Stimulated activated CD4-positive, alpha-beta T cell treated with anti-CD3 and anti-CD28 coated beads, TNF-alpha, amount 100 ng/mL, for 24 hours (primary cell): ENCODE data around the gene INO80.
"Not testable (repeated sequence)": the region's sequence is repeated elsewhere in the genome, so short reads cannot be mapped to it uniquely, and the experiment has no call there.

Source experiments
- DNase-seq, 3 experiments: peaks; one replicate each; pipeline ENCODE4 v3.0.0-alpha.2; 2020; ENCODE audit warnings: low read depth in 3 of 3

The INO80 gene, protein sequence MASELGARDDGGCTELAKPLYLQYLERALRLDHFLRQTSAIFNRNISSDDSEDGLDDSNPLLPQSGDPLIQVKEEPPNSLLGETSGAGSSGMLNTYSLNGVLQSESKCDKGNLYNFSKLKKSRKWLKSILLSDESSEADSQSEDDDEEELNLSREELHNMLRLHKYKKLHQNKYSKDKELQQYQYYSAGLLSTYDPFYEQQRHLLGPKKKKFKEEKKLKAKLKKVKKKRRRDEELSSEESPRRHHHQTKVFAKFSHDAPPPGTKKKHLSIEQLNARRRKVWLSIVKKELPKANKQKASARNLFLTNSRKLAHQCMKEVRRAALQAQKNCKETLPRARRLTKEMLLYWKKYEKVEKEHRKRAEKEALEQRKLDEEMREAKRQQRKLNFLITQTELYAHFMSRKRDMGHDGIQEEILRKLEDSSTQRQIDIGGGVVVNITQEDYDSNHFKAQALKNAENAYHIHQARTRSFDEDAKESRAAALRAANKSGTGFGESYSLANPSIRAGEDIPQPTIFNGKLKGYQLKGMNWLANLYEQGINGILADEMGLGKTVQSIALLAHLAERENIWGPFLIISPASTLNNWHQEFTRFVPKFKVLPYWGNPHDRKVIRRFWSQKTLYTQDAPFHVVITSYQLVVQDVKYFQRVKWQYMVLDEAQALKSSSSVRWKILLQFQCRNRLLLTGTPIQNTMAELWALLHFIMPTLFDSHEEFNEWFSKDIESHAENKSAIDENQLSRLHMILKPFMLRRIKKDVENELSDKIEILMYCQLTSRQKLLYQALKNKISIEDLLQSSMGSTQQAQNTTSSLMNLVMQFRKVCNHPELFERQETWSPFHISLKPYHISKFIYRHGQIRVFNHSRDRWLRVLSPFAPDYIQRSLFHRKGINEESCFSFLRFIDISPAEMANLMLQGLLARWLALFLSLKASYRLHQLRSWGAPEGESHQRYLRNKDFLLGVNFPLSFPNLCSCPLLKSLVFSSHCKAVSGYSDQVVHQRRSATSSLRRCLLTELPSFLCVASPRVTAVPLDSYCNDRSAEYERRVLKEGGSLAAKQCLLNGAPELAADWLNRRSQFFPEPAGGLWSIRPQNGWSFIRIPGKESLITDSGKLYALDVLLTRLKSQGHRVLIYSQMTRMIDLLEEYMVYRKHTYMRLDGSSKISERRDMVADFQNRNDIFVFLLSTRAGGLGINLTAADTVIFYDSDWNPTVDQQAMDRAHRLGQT (N-terminal part only)

DNA sequence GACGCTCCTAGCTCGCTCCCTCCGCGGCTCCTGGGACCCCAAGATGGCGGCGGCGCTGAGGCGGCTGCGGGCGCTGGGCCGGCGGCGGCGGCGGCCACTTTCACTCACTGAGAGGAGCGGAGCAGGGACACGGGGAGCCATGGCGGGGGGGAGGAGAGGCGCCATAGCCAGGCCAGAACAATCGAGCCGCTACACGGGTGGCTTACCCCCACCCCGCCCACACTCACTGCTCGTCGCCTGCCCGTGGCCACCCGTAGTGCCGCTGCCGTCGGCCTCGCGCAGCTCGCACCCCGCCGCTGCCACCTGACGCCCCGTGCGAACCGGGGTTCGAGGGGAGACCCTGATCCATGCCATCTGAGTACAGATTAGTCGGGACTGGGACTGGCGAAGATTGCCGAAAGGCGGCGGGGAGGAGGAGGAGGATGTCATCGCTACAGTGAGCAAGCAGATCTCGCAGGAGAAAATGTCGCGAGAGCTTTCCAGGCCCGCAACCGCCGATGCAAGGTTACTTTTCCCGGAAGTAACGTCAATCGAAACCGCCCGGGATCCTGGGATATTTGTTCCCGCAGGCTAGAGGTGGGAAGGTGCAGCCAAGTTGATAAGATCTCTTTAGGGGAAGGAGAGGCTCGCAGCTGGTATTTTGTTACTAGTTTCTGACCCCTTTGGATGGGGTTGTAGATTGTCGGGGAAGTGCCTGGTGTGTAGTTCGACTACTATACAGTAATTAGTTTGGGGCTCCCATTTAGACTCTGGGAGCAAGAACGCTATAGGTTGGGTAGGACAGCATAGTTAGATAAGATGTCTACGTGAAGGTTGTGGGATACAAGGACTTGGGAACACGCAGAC lies at the start of gene INO80:
Gene INO80, minus strand, starts transcription at position 165 of the 846 bp plus-strand sequence. CDS start 19,970 bp downstream, outside the sequence.
- DNase-seq = peak; percentile 89 to 97 (median 95)

DNA sequence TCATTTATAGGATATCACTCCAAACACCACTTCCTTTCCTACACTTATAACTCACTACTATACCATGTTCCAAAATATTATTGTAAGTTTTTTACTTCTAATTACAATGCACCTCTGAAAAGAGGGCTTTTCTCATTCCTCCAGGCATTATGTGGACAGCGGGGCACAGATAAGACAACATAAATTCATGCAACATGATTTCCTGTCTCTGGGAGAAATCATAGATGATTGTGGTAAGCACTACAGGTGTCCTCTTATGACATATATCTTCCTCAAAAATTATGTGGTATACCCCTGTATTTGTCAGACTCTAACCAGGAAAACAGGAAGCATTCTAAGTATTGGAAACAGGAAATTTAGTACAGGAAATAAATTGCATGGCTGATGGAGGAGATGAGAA lies 45.7 kb upstream of the INO80 start:
- no peak for DNase-seq

DNA sequence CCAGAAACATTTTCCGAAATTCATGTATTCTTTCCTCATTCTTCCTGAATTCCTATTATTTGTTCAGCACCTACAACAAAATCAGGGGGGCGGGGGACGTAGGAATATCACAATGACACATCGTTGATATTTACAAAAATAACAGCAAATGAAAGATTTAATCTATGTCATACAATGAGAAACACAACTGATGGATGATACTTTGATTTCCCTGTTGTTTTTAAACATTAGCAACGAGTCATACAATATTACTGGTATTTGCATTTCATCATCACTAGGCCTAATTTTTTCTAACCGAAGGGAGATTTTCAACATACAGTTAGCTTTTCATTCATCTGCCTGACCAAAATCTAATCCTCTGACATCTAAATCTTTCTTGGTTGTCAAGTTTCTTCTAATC lies 45.3 kb upstream of the INO80 start:
- no peak for DNase-seq

DNA sequence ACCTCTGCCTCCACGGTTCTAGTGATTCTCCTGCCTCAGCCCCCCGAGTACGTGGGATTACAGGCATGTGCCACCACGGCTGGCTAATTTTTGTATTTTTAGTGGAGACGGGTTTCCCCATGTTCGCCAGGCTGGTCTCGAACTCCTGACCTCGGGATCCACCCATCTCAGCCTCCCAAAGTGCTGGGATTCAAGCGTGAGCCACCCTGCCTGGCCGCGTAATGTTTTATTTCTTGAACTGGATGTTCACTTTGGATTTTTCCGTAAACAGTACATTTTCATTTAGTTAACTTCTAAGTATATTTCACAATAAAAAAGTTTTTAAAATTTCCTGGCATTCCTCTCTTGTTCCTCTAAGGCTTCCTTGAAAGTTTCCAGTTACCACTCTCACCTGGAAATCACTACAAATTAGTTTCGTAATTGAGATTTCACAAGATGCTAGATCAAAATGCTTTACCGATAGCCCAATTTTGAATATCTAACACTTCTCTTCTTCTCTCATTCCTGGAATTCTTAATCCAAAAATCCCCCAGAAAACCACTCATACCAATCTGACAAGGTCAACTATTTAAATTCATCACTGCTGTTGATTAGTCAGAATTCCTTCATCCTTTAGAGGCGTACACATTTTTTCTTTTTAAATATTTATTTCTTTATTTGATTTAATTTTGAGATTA lies 44.7 kb upstream of the INO80 start:
- no peak for DNase-seq

DNA sequence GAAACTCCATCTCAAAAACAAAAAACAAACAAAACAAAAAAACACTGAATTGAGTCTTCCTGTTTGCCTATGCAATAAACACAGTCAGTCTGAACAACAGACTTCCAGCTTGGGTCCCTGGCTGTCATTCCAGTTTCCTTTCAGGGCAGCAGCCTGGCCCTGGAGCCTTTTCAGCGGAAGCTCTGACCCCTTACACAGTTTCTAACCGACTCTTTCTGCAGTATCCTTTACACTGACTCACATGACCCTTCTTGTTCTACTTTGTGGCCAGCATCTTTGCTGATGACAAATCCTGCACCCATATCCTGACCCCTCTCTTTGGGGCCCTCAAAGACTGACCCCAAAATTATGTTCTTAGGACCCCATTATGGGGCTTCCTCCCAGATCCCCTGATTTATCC lies 38.3 kb upstream of the INO80 start:
- DNase-seq = no peak

DNA sequence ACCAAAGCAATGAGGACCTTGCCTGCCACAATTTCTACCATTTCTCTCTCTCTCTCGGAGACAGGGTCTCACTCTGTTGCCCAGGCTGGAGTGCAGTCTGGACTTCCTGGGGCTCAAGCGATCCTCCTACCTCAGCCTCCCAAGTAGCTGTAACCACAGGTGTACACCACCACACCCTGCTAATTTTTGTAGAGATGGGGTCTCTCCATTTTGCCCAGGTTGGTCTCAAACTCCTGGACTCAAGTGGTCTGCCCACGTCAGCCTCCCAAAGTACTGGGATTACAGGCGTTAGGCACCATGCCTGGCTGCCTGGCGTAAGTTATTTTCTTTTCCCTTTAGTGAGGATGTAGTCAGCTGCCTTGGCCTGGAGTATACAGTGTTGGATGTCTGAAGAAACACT lies 37.7 kb upstream of the INO80 start:
- DNase-seq = no peak

DNA sequence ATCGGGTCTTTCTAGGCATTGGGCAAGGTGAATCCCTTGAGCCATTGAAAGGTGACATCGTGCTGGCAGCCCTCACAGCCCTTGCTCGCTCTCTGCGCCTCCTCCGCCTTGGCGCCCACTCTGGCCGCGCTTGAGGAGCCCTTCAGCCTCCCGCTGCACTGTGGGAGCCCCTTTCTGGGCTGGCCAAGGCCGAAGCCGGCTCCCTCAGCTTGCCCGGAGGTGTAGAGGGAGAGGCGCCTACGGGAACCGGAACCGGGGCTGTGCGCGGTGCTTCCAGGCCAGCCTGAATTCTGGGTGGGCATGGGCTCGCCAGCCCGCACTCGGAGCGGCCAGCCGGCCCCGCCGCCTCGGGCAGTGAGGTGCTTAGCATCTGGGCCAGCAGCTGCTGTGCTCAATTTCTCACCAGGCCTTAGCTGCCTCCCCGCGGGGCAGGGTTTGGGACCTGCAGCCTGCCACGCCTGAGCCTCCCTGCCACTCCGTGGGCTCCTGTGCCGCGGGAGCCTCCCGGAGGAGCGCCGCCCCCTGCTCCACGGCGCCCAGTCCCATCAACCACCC lies 35.4 kb upstream of the INO80 start:
- DNase-seq = no peak

DNA sequence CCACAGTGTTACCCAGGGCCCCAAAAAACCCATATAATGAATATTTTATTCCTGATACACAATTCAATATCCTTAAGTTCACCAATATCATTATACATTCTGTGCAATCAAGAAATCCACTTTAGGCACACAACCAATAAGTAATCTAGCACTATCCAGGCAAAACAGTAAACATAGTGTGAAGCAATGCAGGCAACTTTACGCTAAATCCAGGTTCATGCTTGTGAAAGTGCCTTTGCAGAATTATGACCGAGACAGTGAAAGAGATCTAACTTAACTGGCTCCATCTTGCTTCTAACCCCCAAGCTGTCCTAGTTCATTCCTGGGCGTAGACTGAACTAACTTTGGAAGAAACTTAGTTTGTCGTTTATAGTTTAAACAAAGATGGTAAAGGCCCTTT lies 34.2 kb upstream of the INO80 start:
- DNase-seq = no peak

DNA sequence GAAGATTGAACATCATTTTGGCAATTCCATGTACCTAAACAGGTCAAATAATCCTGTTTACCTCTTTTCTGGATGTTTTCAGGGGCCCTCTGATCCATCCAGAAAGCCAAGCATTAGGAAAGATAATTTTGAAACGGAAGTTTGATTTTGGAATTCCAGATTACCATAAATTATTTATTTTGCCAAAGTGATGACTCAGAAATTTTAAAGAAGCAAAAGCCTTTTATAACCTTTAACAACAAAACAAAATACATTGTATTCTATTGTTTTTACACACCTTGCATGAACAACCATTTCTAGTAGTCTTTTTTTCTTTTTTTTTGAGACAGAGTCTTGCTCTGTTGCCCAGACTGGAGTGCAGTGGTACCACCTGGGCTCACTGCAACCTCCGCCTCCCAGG lies 32.0 kb upstream of the INO80 start:
- no peak for DNase-seq

DNA sequence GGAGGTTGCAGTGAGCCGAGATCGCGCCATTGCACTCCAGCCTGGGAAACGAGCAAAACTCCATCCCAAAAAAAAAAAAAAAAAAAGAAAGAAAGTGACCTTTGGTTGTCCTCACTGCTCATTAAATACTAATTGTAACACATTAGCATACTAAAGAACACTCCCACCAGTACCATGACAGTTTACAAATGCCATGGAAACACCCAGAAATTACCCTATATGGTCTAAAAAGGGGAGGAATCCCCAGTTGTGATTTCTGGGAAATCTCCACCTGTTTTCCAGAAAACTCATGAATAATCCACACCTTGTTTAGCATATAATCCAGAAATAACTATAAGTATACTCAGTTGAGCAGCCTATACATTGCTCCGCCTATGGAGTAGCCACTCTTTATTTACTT lies 23.5 kb upstream of the INO80 start:
- DNase-seq = no peak

DNA sequence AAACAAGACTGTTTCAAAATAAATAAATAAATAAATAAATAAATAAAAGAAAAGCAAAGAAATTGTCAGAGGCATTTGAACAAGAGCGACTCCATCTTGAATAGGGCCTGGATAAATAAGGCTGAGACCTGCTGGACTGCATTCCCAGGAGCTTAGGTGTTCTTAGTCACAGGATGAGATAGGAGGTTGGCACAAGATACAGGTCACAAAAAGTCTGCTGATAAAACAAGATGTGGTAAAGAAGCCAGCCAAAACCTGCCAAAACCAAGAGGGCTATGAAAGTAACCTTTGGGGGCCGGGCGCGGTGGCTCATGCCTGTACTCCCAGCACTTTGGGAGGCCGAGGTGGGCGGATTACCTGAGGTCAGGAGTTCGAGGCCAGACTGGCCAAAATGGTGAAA lies 23.0 kb upstream of the INO80 start:
- DNase-seq = not testable (repeated sequence)

DNA sequence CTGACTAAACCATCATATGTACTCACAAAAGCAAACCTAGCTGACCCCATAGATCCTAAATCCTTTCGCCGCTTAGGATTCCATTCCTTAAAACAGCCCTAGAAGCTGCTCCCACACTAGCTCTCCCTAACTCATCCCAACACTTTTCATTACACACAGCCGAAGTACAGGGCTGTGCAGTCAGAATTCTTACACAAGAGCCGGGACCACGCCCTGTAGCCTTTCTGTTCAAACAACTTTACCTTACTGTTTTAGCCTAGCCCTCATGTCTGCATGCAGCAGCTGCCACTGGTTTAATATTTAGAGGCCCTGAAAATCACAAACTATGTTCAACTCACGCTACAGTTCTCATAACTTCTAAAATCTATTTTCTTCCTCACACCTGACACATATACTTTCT lies 19.5 kb upstream of the INO80 start:
- DNase-seq = not testable (repeated sequence)

DNA sequence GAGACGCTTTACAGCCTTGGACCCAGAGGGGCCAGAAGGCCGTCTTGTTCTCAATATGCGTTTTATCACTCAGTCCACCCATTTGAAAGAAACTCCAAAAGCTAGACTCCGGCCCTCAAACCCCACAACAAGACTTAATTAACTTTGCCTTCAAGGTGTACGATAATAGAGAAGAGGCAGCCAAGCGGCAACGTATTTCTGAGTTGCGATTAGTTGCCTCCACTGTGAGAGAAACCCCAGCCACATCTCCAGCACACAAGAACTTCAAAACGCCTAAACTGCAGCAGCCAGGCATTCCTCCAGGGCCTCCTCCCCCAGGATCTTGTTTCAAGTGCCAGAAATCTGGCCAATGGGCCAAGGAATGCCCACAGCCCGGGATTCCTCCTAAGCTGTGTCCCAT lies 17.4 kb upstream of the INO80 start:
- no peak for DNase-seq

DNA sequence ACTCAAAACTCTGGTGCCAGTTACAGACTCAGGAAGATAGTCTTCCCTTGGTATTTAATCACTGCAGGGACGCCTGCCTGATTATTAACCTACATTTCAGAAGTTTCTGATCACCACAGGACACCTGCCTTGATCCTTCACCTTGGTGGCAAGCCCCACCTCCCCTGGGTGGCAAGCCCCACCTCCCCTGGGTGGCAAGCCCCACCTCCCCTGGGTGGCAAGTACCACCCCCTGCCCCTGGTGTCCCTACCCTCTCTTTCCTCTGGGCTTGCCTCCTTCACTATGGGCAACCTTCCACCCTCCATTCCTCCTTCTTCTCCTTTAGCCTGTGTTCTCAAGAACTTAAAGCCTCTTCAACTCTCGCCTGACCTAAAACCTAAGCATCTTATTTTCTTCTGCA lies 16.0 kb upstream of the INO80 start:
- not testable (repeated sequence) for DNase-seq

DNA sequence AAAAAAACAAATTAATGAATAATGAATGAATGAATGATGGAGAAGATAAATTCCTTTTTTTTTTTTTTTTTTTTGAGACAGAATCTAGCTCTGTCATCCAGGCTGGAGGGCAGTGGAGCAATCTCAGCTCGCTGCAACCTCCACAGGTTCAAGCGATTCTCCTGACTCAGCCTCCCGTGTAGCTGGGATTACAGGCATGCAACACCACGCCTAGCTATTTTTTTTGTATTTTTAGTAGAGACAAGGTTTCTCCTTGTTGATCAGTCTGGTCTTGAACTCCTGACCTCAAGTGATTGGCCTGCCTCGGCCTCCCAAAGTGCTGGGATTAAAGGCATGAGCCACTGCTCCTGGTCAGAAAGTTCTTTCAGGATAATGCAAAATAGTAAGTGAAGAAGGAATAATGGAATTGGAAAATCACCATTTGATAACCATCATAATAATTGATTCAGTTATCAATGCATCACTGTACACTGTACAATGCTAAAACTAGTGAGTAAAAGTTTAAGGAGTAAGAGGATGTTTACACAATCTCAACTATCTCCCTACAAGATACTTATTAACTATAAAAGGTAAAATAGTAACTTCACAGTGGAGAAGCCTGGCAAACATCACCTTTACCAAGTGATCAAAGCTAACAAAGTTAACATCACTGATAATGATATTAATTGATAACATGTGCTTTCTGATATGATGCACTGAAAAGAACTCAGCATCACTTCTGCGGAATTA lies 12.3 kb upstream of the INO80 start:
- no peak for DNase-seq

DNA sequence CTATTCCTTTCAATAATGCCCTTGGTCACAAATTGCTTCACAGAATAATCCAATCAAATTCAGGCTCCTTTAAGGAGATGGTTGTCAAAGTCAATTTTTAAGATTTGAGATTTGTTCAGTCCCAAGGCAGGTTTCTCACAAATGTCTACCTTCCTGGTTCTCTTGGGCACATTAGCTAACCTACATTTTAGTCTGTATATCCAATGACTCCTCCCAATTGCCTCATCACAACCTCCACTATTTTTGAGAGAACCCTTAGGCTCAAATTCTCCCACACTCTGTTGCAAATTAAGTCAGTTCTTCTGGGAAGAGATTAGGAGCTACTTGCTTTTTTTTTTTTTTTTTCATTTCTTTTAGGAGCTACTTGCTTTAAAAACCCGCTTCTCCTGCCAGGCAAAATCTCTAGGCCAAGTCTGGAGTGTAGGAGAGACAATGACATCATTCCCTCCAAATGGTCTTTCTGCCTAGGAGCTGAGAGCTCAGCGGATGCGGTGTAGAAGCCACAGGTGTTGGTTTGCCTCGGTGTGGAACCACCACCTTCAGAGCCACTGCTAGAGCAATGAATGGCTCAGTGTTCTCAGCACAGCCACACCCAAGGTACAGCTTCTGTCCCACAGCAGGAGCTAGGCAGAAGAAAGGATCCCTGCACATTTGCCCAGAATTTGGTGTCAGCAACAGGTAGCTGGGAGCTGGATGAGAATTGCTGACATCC lies 10.0 kb upstream of the INO80 start:
- no peak for DNase-seq

DNA sequence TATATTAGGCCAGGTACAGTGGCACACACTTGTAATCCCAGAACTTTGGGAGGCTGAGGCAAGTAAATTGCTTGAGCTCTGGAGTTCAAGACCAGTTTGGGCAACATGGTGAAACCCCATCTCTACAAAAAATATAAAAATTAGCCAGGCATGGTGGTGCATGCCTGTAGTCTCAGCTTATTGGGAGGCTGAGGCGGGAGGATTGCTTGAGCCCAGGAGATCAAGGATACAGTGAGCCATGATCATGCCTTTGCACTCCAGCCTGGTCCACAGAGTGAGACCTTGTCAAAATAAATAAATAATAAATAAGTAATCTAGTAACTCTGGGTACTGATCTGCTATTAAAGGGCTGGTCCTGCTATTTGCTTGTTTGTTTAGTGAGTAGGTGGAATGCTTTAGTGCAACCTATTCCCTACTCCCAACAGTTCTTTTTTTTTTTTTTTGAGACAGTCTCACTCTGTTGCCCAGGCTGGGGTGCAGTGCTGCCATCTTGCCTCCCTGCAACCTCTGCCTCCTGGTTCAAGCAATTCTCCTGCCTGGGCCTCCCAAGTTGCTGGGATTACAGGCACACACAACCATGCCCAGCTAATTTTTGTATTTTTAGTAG lies 9.1 kb upstream of the INO80 start:
- no peak for DNase-seq

DNA sequence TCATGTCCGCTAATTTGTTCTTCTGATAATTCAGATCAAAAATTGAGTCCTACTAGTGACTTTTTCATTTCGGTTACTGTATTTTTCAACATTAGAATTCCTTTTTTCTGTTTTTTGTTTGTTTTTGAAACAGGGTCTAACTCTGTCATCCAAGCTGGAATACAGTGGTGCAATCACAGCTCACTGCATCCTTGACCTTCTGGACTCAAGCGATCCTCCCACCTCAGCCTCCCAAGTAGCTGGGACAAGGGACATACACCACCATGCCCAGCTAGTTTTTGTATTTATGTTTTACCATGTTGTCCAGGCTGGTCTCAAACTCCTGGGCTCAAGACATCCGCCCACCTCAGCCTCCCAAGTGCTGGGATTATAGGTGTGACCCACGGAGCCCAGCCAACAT lies 8.0 kb upstream of the INO80 start:
- no peak for DNase-seq

DNA sequence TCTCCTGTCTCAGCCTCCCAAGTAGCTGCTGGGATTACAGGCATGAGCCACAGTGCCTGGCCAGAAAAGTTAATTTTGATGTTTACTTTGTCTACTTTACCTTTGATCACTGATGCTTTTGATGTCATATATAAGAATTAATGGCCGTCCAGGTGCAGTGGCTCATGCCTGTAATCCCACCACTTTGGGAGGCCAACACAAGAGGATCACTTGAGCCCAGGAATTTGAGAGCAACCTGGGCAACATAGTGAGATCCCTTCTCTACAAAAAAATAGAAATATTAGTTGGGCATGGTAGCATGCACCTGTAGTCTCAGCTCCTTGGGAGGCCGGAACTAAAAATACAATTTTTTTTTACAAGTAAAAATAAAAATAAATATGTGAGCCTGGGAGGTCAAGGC lies 6.8 kb upstream of the INO80 start:
- no peak for DNase-seq
